HFF-Myc (cell line): ENCODE data around the gene ATP13A2.

Experiments used
- DNase-seq: peaks from one replicate; pipeline ENCODE4 v3.0.0-alpha.2; 2011; ENCODE audit warnings: low read depth; ENCODE audit errors: extremely low read depth
- H3K4me3 ChIP-seq: replicated peaks from 2 replicates; pipeline ENCODE4 v1.5.1; 2011; ENCODE audit warnings: low read depth, mild to moderate bottlenecking, control low read depth, low read length
- TF ChIP-seq, protein P1 (sequence below): IDR thresholded peaks from 2 replicates; pipeline ENCODE4 v1.5.1; 2012; ENCODE audit warnings: mild to moderate bottlenecking, low read depth, low read length, control low read depth; ENCODE audit errors: missing control alignments

ATP13A2 gene

DNA sequence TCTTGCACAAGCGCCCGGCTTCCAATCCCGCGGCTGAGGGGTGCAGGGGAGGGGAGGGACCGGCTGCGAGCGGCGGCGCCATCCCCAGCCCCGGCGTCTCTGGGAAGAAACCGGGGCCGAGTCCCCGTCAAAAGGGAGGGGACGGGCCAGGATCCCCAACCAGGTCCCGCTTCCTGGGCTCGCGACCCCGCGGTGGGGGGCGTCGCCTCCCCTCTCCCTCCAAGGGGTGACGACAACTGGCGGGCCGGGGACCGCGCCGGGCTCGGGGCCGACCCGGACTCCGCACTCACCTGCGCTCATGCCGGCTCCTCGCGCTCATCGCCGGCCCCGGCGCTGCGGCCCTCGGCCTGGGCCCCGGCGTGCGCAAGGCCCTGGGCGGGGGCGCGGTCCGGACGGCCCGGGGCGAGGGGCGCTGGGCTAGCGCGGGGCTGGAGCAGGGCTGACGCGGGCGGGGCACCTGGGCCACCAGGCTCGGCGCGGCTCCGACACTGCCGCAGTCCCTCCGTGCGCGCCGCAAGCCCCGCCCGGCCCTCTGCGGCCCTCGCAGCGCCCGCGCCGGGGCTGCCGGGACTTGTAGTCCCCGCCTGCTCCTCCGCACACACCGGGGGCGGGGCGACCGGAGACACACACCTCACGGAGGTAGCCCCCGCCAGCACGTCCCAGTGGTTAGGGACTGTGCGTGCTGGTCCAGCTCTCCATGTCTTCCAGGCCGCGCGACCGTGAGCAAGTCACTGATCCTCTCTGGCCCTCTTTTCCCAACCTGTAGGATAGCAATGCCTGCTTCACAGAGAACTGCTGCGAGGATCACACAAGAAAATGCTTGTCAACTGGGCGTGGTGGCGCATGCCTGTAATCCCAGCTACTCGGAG, at the start of gene ATP13A2:
Gene ATP13A2, minus strand, starts transcription at position 490 of the 869 bp plus-strand sequence. Its CDS starts 190 bp downstream, at position 300.
- DNase-seq = no peak
- TF ChIP-seq, protein P1, sequence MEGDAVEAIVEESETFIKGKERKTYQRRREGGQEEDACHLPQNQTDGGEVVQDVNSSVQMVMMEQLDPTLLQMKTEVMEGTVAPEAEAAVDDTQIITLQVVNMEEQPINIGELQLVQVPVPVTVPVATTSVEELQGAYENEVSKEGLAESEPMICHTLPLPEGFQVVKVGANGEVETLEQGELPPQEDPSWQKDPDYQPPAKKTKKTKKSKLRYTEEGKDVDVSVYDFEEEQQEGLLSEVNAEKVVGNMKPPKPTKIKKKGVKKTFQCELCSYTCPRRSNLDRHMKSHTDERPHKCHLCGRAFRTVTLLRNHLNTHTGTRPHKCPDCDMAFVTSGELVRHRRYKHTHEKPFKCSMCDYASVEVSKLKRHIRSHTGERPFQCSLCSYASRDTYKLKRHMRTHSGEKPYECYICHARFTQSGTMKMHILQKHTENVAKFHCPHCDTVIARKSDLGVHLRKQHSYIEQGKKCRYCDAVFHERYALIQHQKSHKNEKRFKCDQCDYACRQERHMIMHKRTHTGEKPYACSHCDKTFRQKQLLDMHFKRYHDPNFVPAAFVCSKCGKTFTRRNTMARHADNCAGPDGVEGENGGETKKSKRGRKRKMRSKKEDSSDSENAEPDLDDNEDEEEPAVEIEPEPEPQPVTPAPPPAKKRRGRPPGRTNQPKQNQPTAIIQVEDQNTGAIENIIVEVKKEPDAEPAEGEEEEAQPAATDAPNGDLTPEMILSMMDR = no peak
- H3K4me3 ChIP-seq = peak within 1 kb of the TSS; percentile 70

DNA sequence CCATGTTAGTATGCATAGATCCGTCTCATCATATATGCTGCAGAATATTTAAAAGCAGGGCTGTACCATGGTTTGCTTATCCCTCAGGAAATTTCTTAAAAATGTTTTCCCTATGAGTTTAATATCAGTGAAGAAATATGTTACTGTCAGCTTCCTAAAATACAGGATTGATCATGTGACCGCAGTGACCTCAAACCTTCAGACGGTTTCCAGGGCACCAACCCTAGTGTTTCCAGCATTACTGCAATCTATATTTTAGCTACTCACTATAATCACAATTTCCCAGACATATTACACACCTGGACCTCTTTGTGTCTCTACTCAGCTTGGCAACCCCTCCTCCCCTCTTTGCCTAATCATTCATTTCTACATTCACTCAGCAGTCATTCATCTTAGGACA, 49.8 kb upstream of the ATP13A2 start:
- H3K4me3 ChIP-seq = no peak overlapping the region
- DNase-seq = no peak
- TF ChIP-seq, protein P1 = no peak

DNA sequence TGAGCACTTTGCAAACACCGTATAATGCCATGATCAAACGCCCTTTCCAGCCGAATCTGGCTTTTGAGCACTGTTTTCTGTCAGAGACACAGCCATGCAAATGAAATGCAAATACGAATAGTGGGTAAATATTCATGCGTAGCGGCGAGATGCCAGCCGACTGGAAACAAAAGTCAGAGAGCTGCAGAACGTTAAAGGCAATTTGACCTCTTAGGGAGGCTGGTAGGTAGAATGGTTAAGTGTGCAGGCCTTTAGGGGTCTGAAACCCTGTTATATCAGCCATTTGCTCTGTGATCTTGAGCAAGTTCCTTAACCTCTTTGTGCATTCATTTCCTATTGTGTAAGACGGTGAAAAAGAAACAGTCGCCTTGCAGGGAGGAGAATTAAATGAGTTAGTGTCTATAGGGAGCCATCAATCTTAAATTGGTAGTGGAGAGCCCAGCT, 48.6 kb upstream of the ATP13A2 start:
- TF ChIP-seq, protein P1 = no peak
- H3K4me3 ChIP-seq = no peak overlapping the region
- DNase-seq = no peak

- peak; percentile 42 for DNase-seq
- H3K4me3 ChIP-seq = no peak overlapping the region
- TF ChIP-seq, protein P1 = peak; percentile 86
Measured at GRCh38 chr1:17059391-17060305, 47.9 kb upstream of the ATP13A2 start.

DNA sequence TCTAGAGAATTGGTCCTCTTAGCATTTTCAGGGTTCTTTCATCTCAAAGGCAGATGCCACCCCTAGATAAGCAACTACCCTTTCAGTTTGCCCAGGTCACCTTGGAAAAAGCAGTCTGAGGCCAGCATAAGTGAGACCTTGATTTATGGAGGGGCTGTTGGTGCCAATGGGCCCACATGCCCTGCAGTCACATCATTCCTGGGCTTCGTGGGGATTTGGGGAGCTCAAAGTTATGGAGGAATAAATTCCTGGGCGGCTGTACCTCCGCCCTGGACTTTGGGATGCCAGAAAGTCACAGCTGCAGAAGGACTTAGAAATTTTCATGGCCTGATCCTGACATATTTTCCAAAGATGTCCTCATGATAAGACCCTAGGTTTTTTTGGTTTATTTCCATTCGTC, 44.8 kb upstream of the ATP13A2 start:
- TF ChIP-seq, protein P1 = no peak
- no peak for DNase-seq
- no peak overlapping the region for H3K4me3 ChIP-seq

GRCh38 chr1:17055801-17056200, 44.1 kb upstream of the ATP13A2 start:
- DNase-seq = no peak
- no peak overlapping the region for H3K4me3 ChIP-seq
- TF ChIP-seq, protein P1 = no peak
